ENCODE data around the gene FOXL3.
"Not testable (repeated sequence)": the region's sequence is repeated elsewhere in the genome, so short reads cannot be mapped to it uniquely, and the experiment has no call there.

FOXL3 gene

GRCh38 chr7:289756-290553, at the start of gene FOXL3:
TSS of gene FOXL3 (plus strand) at chr7:290170. CDS start at chr7:290170, 0 bp downstream.
- DNase-seq, result no peak

DNA sequence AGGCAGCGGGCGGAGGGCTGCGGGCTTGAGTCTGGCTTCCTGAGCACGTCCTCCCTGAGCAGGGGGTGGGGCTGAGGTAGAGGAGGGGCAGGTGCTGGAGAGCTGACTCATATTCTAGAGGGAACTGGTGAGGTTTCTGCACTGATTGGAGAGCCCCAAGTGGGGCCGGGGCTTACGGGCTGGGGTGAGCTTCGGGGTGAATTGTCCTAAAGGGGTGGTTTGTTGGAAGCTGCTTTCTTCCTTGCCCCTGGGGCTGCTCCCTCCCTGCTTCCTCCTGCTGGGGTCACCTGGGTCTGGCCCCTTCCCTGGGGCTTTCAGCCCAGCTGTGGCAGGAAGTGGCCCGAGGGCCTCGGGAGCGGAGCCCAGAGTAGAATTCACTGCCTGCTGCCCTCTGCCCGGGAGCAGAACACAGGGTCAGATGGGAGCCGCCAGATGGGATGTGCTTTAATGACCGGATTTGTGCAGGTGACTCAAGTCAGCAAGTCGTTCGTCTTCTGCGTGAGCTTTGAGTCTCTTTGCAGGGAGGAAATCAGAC, 49.0 kb upstream of the FOXL3 start:
- no peak for DNase-seq

GRCh38 chr7:241513-241912, 48.5 kb upstream of the FOXL3 start:
- no peak for DNase-seq

GRCh38 chr7:242826-243579, 47.0 kb upstream of the FOXL3 start:
- not testable (repeated sequence) for DNase-seq

DNA sequence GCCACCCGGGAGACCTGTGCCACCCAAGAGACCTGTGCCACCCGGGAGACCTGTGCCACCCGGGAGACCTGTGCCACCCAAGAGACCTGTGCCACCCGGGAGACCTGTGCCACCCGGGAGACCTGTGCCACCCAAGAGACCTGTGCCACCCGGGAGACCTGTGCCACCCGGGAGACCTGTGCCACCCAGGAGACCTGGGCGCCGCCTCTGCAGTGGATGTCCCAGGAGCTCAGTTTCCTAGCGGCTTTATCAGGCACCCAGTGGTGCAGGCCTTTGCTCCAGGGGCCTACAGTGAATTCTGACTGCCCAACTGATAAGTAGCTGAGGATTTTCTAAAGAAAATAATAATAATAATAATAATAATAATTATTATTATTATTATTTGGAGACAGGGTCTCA, 46.4 kb upstream of the FOXL3 start:
- DNase-seq, result not testable (repeated sequence)

GRCh38 chr7:244974-245373, 45.0 kb upstream of the FOXL3 start:
- DNase-seq, result no peak

DNA sequence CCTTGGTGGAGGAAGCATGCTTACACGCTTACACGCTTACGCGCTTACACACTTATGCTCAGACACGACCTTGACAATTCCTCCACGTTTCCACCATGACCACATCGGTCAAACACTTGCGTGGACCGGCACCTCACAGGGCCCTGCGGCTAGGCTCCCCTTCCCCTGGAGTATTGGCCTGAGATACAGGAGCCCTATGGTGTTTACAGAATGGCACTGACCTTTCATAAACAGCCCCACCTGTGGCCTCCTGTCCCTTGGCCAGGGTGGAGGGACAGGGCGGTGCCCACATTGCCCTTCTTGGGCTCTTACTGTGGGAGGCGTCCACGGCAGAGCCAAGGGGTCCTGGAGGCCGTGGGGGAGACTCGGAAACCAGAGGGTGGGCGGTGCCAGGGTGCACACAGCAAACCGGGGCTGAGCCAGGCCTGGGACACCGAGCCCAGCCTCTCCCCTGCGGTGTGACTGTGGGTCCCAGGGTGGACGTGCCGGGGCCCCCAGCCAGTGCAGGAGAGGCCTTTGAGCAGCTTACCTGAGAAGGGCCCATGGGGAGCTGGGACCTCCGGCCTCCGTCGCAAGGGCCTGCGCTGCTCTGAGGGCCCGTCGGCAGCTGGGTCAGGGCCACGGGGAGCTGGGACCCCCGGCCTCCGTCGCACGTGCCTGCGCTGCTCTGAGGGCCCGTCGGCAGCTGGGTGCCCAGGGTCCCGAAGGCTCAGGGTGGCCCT, 44.2 kb upstream of the FOXL3 start:
- DNase-seq, result no peak

DNA sequence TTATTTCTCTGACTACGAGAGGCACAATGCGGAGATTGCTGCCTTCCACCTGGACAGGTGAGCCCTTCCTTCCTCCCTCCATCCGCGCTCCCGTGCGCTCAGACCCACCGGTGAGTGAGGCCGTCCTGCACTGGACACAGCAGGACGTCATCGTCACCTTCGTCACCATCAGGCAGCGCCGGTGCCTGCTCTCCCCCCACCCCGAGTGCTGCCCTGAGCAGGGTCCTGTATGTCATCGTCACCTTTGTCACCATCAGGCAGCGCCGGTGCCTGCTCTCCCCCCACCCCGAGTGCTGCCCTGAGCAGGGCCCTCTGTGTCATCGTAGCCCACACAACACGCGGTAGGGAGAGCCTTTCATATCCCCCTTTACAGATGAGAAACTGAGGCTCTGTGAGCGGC, 43.5 kb upstream of the FOXL3 start:
- no peak for DNase-seq

DNA sequence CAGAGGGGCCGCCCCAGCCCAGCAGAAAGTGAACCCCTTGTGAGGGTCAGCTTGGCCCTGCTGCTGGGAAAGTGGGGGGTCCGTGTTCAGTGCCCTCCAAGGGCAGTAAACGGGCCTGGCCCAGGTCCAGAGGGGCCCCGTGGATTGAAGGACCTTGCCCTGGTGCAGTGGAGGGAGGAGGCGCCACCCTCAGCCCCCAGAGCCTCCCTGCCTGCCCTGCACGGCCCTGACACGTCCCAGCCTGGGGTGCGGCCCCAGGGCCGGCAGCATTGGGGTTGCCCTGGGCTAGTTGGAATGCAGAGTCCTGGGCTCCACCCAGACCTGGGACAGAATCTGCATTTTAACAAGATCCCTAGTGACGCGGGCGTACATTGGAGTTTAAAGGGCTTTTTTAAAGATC, 42.8 kb upstream of the FOXL3 start:
- DNase-seq, result no peak

DNA sequence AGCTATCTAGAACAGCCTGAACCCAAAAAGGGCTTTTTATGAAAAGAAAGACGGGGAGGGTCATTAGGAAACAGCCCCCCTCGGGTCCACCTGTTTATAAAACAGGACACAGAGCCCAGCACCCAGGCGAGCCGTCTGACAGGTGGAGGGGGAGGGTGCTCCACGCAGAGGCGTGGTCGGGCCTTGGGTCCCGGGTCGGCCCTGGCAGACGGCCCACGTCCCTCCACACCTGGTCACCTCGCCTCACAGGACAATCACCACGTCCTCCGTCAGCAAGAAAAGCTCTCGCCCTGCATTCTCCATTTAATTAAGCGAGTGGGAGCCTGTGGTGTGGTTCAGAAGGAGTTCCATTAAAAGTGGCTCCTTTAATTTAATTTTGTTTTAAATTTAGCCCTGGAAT, 42.3 kb upstream of the FOXL3 start:
- DNase-seq, result no peak

- DNase-seq, result no peak
Observed at GRCh38 chr7:248732-249435, 41.1 kb upstream of the FOXL3 start.

DNA sequence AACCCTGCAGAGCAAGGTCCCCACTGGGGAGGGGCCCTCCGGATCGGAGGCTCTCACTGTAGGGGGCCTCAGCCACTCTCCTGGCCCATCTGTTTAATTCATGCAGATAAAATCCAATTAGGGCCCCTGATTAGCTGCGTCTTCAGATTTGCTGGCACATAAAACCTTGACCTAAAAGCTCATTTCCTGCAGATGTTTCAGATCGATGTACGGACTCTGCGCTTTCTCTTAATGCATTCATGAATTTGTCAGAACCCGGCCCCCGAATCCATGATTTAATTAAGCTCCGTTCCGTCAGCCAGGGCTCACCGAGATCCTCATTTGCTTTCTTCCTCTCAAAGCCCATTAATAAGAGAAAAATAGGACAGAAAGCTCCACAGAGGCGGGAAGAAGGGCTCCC, 40.0 kb upstream of the FOXL3 start:
- no peak for DNase-seq

DNA sequence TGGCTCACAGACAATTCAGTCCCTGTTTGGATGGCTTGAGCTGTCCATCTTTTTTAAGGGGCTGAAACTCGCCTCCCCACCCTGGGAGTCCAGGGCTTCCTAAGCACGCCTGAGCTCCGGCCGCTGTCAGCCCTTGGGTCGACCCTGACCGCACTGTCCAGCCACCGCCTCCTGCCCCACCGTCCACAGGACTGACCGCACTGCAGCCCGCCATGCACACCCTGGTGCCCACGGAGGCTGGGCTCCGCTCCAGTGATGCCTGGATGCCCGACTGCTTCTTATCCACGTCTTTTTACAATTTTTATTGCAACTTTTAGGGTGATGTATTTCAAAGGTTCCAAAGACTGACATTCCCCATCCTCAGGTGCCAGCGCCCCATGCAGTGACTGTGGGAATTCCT, 39.4 kb upstream of the FOXL3 start:
- no peak for DNase-seq

- DNase-seq, result no peak
Observed at GRCh38 chr7:251005-251404, 39.0 kb upstream of the FOXL3 start.

DNA sequence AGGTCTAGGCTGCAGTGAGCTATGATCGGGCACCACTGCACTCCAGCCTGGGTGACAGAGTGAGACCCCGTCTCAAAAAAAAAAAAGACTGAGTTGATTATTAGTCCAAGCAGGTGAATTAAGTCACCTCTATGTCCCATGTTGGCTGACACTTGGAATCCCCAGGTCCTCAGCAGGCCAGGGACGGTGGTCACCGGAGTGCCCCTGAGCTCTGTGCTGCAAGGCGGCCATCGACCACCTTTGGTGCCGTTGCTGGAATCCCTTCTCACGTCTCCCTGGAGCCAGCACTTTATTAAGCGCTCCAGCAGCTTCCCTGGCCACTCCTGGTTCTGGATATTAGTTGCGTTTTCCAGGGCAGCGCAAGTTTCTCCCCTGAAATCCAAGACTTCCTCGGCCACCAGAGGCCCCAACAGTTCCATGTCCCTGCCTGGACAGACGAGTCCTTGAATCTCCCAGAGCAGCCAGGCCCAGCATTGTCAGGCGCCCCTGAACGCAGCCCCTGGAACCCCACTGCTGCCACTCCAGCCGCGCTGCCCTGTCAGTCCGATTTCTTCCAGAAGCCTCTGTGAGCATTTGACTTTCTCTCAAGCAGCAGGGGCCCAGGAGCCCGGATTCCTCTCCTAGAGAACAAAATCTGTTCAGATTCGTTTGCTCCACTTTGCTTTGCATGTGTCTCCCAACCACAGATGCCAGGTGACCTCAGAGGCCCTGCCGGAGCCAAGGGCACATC, 38.4 kb upstream of the FOXL3 start:
- no peak for DNase-seq

GRCh38 chr7:252216-252965, 37.6 kb upstream of the FOXL3 start:
- no peak for DNase-seq

DNA sequence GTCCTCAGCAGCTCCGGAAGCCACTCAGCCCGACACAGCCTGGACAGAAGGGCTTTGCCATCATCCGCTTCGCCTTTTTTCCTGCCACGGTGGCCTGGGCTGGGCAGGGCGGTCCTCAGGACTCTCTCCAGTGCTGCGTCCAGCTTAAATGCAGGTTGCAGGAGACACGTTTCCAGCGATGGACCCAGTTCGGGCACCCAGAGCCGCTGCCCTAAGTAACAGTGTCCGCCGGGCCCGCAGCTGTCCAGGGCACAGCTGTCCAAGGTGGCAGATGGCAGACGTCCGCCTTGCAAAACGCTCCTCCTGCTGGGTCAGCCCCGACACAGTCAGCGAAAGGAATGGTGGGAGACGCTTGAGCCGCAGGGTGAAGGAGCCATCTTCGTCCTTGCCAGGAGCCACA, 37.0 kb upstream of the FOXL3 start:
- DNase-seq, result no peak

DNA sequence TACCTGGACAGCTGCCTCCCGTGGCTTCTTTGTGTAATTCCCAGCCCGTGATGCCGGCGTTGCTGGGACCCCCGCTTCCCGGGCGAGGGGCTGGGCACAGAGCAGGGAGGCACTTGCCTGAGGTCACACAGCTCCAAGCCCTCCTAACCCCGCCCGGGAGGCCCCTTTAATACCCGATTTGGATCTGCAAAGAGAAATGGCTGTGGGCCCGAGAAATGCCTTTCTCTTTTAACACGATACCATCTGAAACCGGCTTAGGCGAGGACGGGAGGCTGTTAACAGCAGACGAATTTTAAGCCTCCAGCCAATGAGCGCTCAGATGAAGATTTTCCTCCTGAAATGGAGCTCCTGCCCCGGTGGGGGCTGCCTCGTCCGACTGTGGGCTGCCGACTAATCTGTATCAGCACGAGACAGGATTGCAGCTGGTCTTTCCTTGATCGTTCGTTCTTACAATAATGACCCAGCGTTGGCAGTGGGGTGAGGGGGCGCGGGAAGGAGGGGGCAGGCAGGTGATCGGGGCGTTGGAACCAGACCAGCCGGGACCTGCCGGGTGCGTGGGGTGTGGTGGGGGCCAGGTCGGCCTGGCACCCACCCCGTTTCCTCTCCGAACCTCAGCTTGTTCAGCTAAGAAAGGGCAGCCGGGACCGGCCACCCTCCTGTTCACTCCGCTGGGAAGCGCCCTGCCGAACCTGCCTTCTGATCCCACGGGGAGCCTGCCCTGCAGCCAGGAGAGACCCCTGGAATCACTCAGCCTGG, 36.2 kb upstream of the FOXL3 start:
- DNase-seq, result no peak

- no peak for DNase-seq
Observed at GRCh38 chr7:254337-255037, 35.5 kb upstream of the FOXL3 start.

GRCh38 chr7:255038-255435, 34.9 kb upstream of the FOXL3 start:
- no peak for DNase-seq
